Upper lobe of left lung (tissue), 4 donors: ENCODE results near the gene IL7R.

ENCODE experiments used
- POLR2AphosphoS5 ChIP-seq, 2 donors: sonication (generic); formaldehyde crosslinking; IDR thresholded peaks; one replicate each; pipeline ENCODE4 v1.5.1; 2017; ENCODE audit warnings: antibody characterized with exemption in 2 of 2
- TF ChIP-seq, protein P1 (sequence below), 6 experiments: fragments of 450-650 bp in 4 of 6; fragments of 200-600 bp in 2 of 6; sonication (generic) in 2 of 6; IDR thresholded peaks; one replicate each; pipeline ENCODE4 v1.5.1; 2016 to 2019; ENCODE audit warnings: antibody characterized with exemption in 6 of 6

DNA sequence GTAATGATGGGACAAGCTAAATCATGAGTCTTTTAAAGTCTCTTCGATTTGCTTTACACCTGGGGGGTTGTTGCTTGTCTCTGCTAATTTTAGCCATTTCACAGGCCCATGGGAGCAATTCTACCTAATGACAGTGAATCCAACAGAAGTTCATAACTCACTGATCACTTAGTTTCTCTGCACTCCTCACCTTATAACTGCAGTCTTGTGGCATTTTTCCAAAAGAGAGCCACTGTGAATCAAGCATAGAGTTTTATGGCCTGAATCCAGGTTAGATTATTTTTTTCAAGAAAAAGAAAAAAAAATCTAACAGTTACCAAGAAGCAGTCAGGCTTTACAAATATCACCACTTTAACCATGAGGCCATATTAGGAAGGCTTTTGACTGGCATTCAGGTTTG lies 1.5 kb upstream of the IL7R start:
- TF ChIP-seq, protein P1, sequence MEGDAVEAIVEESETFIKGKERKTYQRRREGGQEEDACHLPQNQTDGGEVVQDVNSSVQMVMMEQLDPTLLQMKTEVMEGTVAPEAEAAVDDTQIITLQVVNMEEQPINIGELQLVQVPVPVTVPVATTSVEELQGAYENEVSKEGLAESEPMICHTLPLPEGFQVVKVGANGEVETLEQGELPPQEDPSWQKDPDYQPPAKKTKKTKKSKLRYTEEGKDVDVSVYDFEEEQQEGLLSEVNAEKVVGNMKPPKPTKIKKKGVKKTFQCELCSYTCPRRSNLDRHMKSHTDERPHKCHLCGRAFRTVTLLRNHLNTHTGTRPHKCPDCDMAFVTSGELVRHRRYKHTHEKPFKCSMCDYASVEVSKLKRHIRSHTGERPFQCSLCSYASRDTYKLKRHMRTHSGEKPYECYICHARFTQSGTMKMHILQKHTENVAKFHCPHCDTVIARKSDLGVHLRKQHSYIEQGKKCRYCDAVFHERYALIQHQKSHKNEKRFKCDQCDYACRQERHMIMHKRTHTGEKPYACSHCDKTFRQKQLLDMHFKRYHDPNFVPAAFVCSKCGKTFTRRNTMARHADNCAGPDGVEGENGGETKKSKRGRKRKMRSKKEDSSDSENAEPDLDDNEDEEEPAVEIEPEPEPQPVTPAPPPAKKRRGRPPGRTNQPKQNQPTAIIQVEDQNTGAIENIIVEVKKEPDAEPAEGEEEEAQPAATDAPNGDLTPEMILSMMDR (IDR thresholded peaks at IDR 0.05): no peak
- no peak for TF ChIP-seq POLR2AphosphoS5 (IDR thresholded peaks at IDR 0.05)
